NCI-H1105 treated with DMSO at 0.1 percent for 48 hours (cell line): Measurements from ENCODE around the gene MADD.
A peak's percentile ranks its signal among the peaks of the same experiment; 100 is the strongest.
"Not testable (repeated sequence)": the region's sequence is repeated elsewhere in the genome, so short reads cannot be mapped to it uniquely, and the experiment has no call there.

Experiments
- DNase-seq: peaks from one replicate; lab custom pipeline; 2025; lab: John Stamatoyannopoulos, UW

The MADD gene

DNA sequence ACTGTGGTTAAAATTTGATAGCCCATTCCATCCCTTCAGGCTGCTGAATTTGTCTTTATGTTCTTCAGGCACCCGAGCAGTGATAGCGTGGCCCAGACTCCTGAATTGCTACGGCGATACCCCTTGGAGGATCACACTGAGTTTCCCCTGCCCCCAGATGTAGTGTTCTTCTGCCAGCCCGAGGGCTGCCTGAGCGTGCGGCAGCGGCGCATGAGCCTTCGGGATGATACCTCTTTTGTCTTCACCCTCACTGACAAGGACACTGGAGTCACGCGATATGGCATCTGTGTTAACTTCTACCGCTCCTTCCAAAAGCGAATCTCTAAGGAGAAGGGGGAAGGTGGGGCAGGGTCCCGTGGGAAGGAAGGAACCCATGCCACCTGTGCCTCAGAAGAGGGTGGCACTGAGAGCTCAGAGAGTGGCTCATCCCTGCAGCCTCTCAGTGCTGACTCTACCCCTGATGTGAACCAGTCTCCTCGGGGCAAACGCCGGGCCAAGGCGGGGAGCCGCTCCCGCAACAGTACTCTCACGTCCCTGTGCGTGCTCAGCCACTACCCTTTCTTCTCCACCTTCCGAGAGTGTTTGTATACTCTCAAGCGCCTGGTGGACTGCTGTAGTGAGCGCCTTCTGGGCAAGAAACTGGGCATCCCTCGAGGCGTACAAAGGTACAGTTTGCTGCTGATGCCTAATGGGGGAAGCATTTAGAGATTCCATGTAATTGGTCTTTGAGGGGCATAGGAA is 4.7 kb downstream of the MADD start:
- no peak for DNase-seq

GRCh38 chr11:47276923-47277322 is 7.0 kb downstream of the MADD start:
- no peak for DNase-seq

DNA sequence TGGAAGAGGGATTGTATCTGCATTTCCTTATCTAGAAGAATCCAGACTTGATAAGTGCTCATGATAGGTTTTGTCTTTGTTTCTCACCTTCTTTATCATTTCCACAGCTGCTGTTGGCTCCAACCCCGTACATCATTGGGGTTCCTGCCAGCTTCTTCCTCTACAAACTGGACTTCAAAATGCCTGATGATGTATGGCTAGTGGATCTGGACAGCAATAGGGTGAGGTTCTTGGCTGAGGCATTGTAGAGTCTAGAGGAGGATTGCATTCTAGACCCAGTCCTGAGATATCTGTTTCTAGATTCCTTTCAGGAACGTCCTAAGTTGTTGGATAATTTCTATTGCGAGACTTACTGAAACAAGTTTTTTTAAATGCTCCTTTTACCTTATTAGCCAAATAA is 8.1 kb downstream of the MADD start:
- no peak for DNase-seq

DNA sequence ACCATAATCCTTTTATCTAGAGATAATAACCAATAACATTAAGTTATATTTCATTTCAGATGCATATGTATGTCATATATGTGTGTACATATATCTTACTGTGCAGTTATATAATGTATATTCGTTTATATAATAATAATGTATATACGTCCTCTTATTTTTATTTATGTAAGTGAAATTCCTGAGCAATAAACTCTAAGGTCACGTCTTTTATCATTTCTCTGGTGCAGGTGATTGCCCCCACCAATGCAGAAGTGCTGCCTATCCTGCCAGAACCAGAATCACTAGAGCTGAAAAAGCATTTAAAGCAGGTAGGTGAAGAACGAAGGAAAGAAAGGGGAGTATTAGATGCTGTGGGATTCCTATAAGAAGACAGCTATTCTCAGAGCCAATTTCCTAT is 8.8 kb downstream of the MADD start:
- DNase-seq: no peak

DNA sequence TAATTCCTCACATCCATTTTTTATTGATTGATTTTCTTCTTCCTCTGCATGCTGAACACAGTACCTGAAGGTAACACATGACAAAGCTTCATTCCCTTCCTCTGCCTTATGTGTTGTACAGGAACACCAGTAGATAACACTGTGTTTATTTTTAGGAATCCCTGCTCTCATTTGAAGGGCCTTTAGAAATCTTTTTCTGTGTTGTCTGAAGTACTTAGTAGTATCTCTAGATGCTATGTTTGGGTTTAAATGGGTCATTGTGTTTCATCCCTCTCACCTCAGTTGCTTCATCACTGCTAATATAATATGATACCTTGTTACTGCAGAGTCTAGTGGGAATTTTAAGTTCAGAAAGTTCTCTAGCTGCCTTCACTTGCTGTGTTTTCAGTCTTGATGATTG is 10.2 kb downstream of the MADD start:
- DNase-seq: no peak

DNA sequence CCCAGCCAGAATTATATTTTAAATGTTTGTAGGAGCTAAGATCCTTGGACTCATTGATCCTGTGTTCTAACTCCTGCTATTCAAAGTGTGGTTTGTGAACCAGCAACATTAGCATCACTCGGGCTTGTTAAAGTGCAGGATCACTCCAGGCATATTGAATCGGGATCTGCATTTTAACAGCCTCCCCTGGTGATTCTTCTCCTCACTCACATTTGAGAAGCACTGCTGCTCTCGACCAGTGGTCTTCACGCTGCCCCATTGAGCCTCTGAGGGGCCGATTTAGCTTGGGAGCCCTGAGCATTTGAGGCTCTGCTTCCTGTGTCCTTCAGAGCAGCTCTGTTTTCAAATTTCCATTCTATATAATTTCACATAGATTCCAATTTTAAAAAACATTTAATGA is 10.9 kb downstream of the MADD start:
- DNase-seq: no peak

- no peak for DNase-seq
These were observed 12.5 kb downstream of the MADD start for GRCh38 chr11:47282462-47282861.

GRCh38 chr11:47284151-47284550 is 14.2 kb downstream of the MADD start:
- no peak for DNase-seq

DNA sequence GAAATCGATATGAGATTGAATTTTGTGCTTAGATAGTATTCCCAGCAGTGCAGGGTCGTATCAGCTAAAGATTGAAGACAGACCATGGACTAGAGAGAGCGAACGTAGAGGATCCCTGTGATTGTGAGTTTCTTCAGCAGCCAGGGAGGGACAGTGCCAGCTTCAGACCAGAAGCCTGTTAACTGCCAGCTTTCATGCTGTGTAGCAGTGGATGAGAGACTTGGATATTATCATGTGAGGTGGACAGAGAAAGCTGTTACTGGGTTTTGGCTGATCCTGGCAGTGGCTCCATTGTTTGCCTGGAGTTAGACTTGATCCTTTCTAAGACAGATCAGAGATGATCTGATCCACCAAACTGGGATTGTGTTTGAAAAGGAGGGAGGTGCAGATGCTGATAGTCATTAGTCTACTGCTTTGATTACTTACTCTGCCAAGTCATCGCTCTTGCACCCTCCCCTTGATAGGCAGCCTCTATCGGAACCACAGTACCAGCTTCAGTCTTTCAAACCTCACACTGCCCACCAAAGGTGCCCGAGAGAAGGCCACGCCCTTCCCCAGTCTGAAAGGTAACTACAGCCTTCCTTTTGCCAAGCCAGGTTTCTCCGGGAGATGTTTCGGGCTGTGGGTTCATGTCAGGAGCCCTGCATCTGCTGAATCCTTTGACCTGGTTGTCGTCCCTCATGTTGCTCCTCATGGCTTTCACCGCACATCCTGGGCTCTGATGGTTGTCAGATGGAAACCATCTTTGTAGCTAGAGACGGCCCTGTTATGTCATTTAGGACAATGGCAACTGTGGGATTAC is 16.2 kb downstream of the MADD start:
- no peak for DNase-seq

DNA sequence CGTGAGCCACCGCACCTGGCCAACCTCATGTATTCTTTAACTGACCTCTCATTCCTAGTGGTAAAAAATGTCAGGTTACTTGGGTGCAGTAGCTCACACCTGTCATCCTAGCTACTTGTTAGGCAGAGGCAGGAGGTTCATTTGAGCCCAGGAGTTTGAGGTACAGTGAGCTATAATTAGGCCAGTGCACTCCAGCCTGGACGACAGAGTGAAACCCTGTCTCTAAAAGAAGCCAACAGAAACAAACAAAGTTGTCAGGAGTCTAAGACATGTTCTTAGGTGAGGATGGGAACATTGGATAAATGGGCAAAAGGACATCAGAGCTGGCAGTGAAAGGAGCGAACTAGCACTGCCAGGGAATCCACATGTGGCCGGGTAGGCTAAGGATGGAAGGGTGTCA is 18.1 kb downstream of the MADD start:
- no peak for DNase-seq

GRCh38 chr11:47289856-47290255 is 19.9 kb downstream of the MADD start:
- no peak for DNase-seq

DNA sequence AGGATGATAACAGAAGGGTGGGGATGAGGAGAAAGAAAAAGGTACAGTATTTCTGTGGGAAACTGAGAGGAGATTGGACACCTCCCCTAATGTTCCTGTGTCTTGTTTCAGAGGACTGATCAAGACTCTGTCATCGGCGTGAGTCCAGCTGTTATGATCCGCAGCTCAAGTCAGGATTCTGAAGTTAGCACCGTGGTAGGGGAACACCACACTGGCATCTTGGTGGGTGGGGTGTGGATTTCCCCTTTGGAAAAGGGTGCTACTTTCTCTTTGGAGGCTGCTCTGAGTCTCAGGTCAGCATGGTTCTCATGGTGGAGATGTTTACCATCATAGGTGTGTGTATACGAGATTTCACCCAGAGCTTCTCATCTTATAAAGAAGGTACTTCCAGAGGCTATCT is 25.5 kb downstream of the MADD start:
- no peak for DNase-seq

- DNase-seq: peak; percentile 94
These were observed 26.1 kb downstream of the MADD start for GRCh38 chr11:47296045-47296444.

GRCh38 chr11:47299078-47299477 is 29.1 kb downstream of the MADD start:
- DNase-seq: no peak

DNA sequence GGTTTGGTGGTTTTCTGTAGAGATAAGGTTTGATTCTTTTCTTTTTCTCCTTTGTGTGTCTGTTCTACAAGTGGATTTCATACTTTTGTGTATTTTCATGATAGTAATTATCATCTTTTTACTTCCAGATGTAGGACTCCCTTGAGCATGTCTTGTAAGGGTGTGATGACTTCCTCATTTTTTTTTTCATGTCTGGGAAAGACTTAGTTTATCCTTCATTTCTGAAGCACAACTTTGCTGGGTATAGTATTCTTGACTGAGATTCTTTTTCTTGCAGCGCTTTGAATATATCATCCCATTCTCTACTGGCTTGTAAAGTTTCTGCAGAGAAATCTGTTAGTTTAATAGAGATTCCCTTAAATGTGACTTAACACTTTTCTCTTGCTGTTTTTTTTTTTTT is 32.9 kb downstream of the MADD start:
- no peak for DNase-seq

DNA sequence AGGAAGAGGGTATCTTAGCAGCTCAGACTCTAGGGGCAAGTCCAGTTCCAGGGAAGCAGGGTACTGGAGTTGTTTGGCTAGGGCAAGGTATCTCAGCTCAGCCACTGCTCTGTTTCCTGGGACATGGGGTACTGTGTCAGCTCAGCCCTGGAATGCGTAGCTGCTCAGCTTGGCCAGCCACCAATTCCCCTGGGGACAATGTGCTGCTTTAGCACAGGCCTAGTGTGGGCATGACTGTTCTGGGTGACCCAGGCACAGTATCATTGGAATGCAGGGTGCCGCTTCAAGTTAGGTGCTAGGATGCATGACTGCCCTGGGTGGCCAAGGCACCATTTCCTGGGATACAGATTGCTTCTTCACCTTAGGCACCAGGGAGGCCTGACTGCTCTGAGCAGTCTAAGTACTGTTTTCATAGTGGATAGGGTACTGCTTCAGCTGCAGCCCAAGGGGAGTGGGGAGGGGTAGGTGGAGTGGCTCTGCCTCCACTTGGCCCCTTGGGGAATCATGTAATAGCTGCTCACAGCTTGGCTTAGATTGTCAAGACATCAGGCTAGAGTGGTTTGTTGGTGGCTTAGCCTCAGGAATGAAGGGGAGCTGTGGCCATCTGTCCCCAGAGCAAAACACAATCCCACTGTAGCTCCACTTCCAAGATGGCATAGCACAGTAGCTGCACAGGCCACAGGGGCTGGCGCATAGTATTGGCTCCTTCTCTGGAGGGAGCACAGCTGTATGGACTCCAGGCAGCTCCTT is 36.0 kb downstream of the MADD start:
- no peak for DNase-seq

GRCh38 chr11:47306484-47306844 is 36.5 kb downstream of the MADD start:
- no peak for DNase-seq

- DNase-seq: no peak
These were observed 38.3 kb downstream of the MADD start for GRCh38 chr11:47308050-47308823.

DNA sequence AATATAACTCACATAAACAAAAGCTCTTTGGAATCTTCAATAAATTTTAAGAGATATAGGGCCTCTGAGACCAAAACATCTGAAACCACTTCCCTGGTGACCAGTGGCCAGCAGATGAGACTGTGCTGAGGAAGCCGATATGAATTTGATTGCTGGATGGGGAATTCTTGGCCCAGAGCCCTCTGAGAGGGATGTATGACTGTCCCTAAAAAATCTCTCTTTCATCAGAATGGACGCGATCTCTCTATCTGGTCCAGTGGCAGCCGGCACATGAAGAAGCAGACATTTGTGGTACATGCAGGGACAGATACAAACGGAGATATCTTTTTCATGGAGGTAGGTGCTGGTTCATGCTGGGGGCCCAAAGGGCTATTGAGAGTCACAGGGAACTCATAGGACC is 45.1 kb downstream of the MADD start:
- no peak for DNase-seq

DNA sequence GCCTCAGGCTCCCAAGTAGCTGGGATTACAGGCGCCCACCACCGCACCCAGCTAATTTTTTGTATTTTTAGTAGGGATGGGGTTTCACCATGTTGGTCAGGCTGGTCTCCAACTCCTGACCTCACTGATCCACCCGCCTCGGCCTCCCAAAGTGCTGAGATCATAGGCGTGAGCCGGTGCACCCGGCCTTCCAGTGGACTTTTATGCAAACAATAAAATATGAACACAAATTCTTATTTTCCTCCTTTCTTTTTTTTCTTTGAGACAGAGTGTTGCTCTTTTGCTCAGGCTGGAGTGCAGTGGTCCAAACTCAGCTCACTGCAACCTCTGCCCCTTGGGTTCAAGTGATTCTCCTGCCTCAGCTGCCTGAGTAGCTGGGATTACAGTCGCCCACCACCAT is 46.6 kb downstream of the MADD start:
- not testable (repeated sequence) for DNase-seq

- DNase-seq: no peak
These were observed 47.3 kb downstream of the MADD start for GRCh38 chr11:47317064-47317828.
